H1 (cell line): ENCODE data around the gene C2orf76. TPM values are rescaled to one million over a fixed set of nuclear protein-coding genes. Genes with fewer than 3 reads are reported as not detected.

Experiments
- CTCF ChIA-PET: fragments of 300-600 bp; sonication (Branson Sonifier 250); formaldehyde crosslinking; loops from one replicate; lab custom pipeline; 2021; ENCODE audit not compliant: partially characterized antibody; lab: Charles Lee
- POLR2A ChIA-PET: fragments of 300-600 bp; sonication (Branson Sonifier 250); formaldehyde crosslinking; loops from one replicate; lab custom pipeline; 2021; ENCODE audit warnings: inconsistent platforms; ENCODE audit not compliant: partially characterized antibody; lab: Charles Lee
- DNase-seq, 2 experiments: peaks; one replicate each; pipeline versions ENCODE4 v3.0.0 to v3.0.0-alpha.2; 2010 to 2022; ENCODE audit warnings: low spot score in 2 of 2, low read depth in 1 of 2, mixed read lengths in 1 of 2
- FAIRE-seq: peaks from 2 replicates; lab custom pipeline; 2011; peaks lifted over from hg19 to GRCh38; lab: Jason Lieb, UNC
- H2AFZ ChIP-seq: 2 replicates; pipeline ENCODE4 v1.8.1; 2012; ENCODE audit warnings: low read length, inconsistent platforms
- H2AK5ac ChIP-seq: 2 replicates; pipeline ENCODE4 v1.6.1; 2013; ENCODE audit warnings: low read depth, low read length
- H2BK120ac ChIP-seq: replicated peaks from 2 replicates; pipeline ENCODE3; 2013; ENCODE audit warnings: low read depth, low read length, inconsistent platforms
- H2BK12ac ChIP-seq: 2 replicates; pipeline ENCODE4 v1.6.1; 2013; ENCODE audit warnings: low read depth, low read length
- H2BK15ac ChIP-seq: 2 replicates; pipeline ENCODE4 v1.6.1; 2013; ENCODE audit warnings: low read length
- H2BK20ac ChIP-seq: 2 replicates; pipeline ENCODE4 v1.6.1; 2013; ENCODE audit warnings: low read length
- H2BK5ac ChIP-seq: 2 replicates; pipeline ENCODE4 v1.6.1; 2013; ENCODE audit warnings: low read depth, low read length
- H3K14ac ChIP-seq: 2 replicates; pipeline ENCODE4 v1.6.1; 2013; ENCODE audit warnings: inconsistent platforms; ENCODE audit not compliant: insufficient read length
- H3K18ac ChIP-seq: 2 replicates; pipeline ENCODE4 v1.6.1; 2013; ENCODE audit warnings: low read length; ENCODE audit errors: extremely low read depth
- H3K23ac ChIP-seq: 2 replicates; pipeline ENCODE4 v1.6.1; 2013; ENCODE audit warnings: inconsistent platforms; ENCODE audit not compliant: insufficient read length
- H3K23me2 ChIP-seq: 2 replicates; pipeline ENCODE4 v1.6.1; 2013; ENCODE audit warnings: low read depth, low read length
- H3K27ac ChIP-seq: 2 replicates; pipeline ENCODE4 v1.6.1; 2011; ENCODE audit warnings: low read depth, low read length, inconsistent platforms
- H3K27me3 ChIP-seq, 4 experiments: replicated peaks in 1 of 4; 1 replicate in 1 of 4; 2 replicates in 3 of 4; pipeline versions ENCODE4 v1.6.1 to v1.8.1; 2011 to 2013; ENCODE audit warnings: low read length in 3 of 4, mild to moderate bottlenecking in 3 of 4, inconsistent platforms in 2 of 4, mixed read lengths in 2 of 4, moderate library complexity in 1 of 4; ENCODE audit not compliant: control insufficient read depth in 3 of 4, insufficient read depth in 3 of 4; ENCODE audit errors: extremely low read depth in 1 of 4
- H3K36me3 ChIP-seq, 4 experiments: 2 replicates each; pipeline versions ENCODE4 v1.6.1 to v1.8.1; 2011 to 2013; ENCODE audit warnings: mild to moderate bottlenecking in 4 of 4, low read length in 3 of 4, moderate library complexity in 2 of 4, control low read depth in 1 of 4, inconsistent platforms in 1 of 4; ENCODE audit not compliant: insufficient read depth in 4 of 4, control insufficient read depth in 2 of 4
- H3K4ac ChIP-seq: replicated peaks from 2 replicates; pipeline ENCODE3; 2013; ENCODE audit warnings: low read length, low read depth, mixed read lengths, inconsistent platforms; ENCODE audit not compliant: insufficient read length
- H3K4me1 ChIP-seq, 4 experiments: replicated peaks in 1 of 4; 1 replicate in 1 of 4; 2 replicates in 3 of 4; pipeline versions ENCODE4 v1.6.1 to v1.8.1; 2011 to 2013; ENCODE audit warnings: low read length in 3 of 4, inconsistent platforms in 2 of 4, mixed read lengths in 1 of 4; ENCODE audit not compliant: insufficient read depth in 4 of 4, control insufficient read depth in 3 of 4
- H3K4me2 ChIP-seq, 2 experiments: 2 replicates each; pipeline versions ENCODE4 v1.6.1 to v1.8.1; 2011 to 2013; ENCODE audit warnings: low read depth in 2 of 2, low read length in 2 of 2, control low read depth in 1 of 2, inconsistent platforms in 1 of 2, mild to moderate bottlenecking in 1 of 2; ENCODE audit not compliant: insufficient read depth in 1 of 2
- H3K4me3 ChIP-seq, 4 experiments: fragments of 200-600, 300-600 bp in 1 of 4; sonication (generic), shearing (Covaris generic), sonication (Bioruptor Twin) in 1 of 4; 2 replicates each; pipeline versions ENCODE4 v1.5.1 to v1.8.1; 2011 to 2016; ENCODE audit warnings: low read length in 4 of 4, low read depth in 3 of 4, control low read depth in 2 of 4, inconsistent platforms in 2 of 4, mild to moderate bottlenecking in 2 of 4, mixed read lengths in 1 of 4, moderate library complexity in 1 of 4; ENCODE audit not compliant: insufficient read depth in 2 of 4; ENCODE audit errors: extremely low read depth in 1 of 4
- H3K56ac ChIP-seq: replicated peaks from 2 replicates; pipeline ENCODE3; 2013; ENCODE audit warnings: low read depth, mild to moderate bottlenecking, mixed read lengths, low read length, inconsistent platforms; ENCODE audit not compliant: insufficient read length
- H3K79me1 ChIP-seq: 2 replicates; pipeline ENCODE4 v1.6.1; 2013; ENCODE audit warnings: low read depth, low read length, control low read depth
- H3K79me2 ChIP-seq, 2 experiments: 2 replicates each; pipeline versions ENCODE4 v1.6.1 to v1.8.1; 2012 to 2013; ENCODE audit warnings: low read length in 2 of 2, mild to moderate bottlenecking in 2 of 2, inconsistent platforms in 1 of 2; ENCODE audit not compliant: insufficient read depth in 2 of 2, control insufficient read depth in 1 of 2
- H3K9ac ChIP-seq, 4 experiments: replicated peaks in 1 of 4; 1 replicate in 1 of 4; 2 replicates in 3 of 4; pipeline versions ENCODE4 v1.6.1 to v1.8.1; 2011 to 2013; ENCODE audit warnings: low read depth in 3 of 4, low read length in 3 of 4, control low read depth in 2 of 4, mild to moderate bottlenecking in 2 of 4, moderate library complexity in 2 of 4, inconsistent platforms in 1 of 4; ENCODE audit errors: extremely low read depth in 1 of 4
- H3K9me3 ChIP-seq, 2 experiments: 2 replicates each; pipeline versions ENCODE4 v1.6.1 to v1.8.1; 2012 to 2013; ENCODE audit warnings: mild to moderate bottlenecking in 2 of 2, moderate library complexity in 2 of 2, control low read depth in 1 of 2, inconsistent platforms in 1 of 2, low read depth in 1 of 2, low read length in 1 of 2, mixed read lengths in 1 of 2; ENCODE audit not compliant: insufficient read depth in 2 of 2
- H4K20me1 ChIP-seq, 2 experiments: replicated peaks in 1 of 2; 2 replicates each; pipeline versions ENCODE3 to v1.8.1; 2011 to 2013; ENCODE audit warnings: inconsistent platforms in 2 of 2, low read length in 2 of 2, mild to moderate bottlenecking in 1 of 2; ENCODE audit not compliant: insufficient read depth in 2 of 2, control insufficient read depth in 1 of 2
- H4K5ac ChIP-seq: 2 replicates; pipeline ENCODE4 v1.6.1; 2013; ENCODE audit warnings: low read length, low read depth, mixed read lengths, inconsistent platforms; ENCODE audit not compliant: insufficient read length
- H4K8ac ChIP-seq: 2 replicates; pipeline ENCODE4 v1.8.0; 2013; ENCODE audit warnings: mild to moderate bottlenecking, moderate library complexity, low read length, inconsistent platforms; ENCODE audit not compliant: insufficient read depth; ENCODE audit errors: extremely low read depth
- H4K91ac ChIP-seq: replicated peaks from 2 replicates; pipeline ENCODE3; 2013; ENCODE audit warnings: low read length, mixed read lengths, inconsistent platforms; ENCODE audit not compliant: insufficient read length
- CBX5 ChIP-seq: fragments of 300-800, 300-1000 bp; sonication (generic); IDR thresholded peaks from 2 replicates; pipeline ENCODE4 v1.7.1; 2016; ENCODE audit warnings: antibody characterized with exemption, low read length, low read depth
- EP300 ChIP-seq, 2 experiments: IDR thresholded peaks; 1 replicate in 1 of 2; 2 replicates in 1 of 2; pipeline ENCODE4 v1.6.1; 2011 to 2012; ENCODE audit warnings: low read depth in 2 of 2, low read length in 2 of 2, mild to moderate bottlenecking in 2 of 2, borderline replicate concordance in 1 of 2, inconsistent platforms in 1 of 2, moderate library complexity in 1 of 2
- EZH2 ChIP-seq: fragments of 200-600 bp; sonication (generic); IDR thresholded peaks from 2 replicates; pipeline ENCODE4 v1.7.1; 2012; ENCODE audit warnings: low read depth, mild to moderate bottlenecking, moderate library complexity, low read length, inconsistent platforms; ENCODE audit not compliant: severe bottlenecking
- NANOG ChIP-seq: IDR thresholded peaks from 2 replicates; pipeline ENCODE4 v1.6.1; 2011; ENCODE audit warnings: low read length, low read depth, mild to moderate bottlenecking, inconsistent platforms; ENCODE audit not compliant: insufficient read depth, poor library complexity, severe bottlenecking
- NRF1 ChIP-seq: IDR thresholded peaks from 2 replicates; pipeline ENCODE4 v1.6.1; 2011; ENCODE audit warnings: mild to moderate bottlenecking, low read depth, low read length, improper control_type of control experiment
- RAD21 ChIP-seq, 2 experiments: IDR thresholded peaks in 1 of 2; conservative IDR thresholded peaks in 1 of 2; 2 replicates each; pipeline ENCODE4 v1.6.1; 2011; ENCODE audit warnings: low read depth in 2 of 2, low read length in 2 of 2, improper control_type of control experiment in 1 of 2, inconsistent platforms in 1 of 2, mild to moderate bottlenecking in 1 of 2, moderate library complexity in 1 of 2
- SUZ12 ChIP-seq: fragments of 200-600 bp; sonication (generic); IDR thresholded peaks from 2 replicates; pipeline ENCODE4 v1.6.1; 2012; ENCODE audit warnings: mild to moderate bottlenecking, inconsistent platforms, low read length, moderate library complexity, mixed read lengths
- USF2 ChIP-seq: IDR thresholded peaks from 2 replicates; pipeline ENCODE4 v1.6.1; 2011; ENCODE audit warnings: low read length, improper control_type of control experiment
- WGBS, 2 experiments: shearing (Covaris generic) in 1 of 2; methylation state at CpG; one replicate each; pipeline versions ENCODE4 v1.1.6 to v1.1.7; 2013 to 2015; ENCODE audit warnings: low lambda C conversion rate in 2 of 2, mixed read lengths in 2 of 2, inconsistent platforms in 1 of 2, low coverage in 1 of 2, missing lambda C conversion rate in 1 of 2; ENCODE audit not compliant: insufficient replicate concordance in 2 of 2, insufficient coverage in 1 of 2, insufficient read length in 1 of 2; ENCODE audit errors: extremely low coverage in 1 of 2, missing lambda C conversion rate in 1 of 2; 5-methylcytosine and 5-hydroxymethylcytosine counted together
- polyA plus RNA-seq, 7 experiments: library from polyadenylated mRNA; depleted of rRNA in 3 of 7; stranded (reverse) in 5 of 7; unstranded in 2 of 7; fragments of >200 nt in 5 of 7; fragments of 200-250 nt in 2 of 7; gene quantifications; 1 replicate in 5 of 7; 2 replicates in 1 of 7; 4 replicates in 1 of 7; pipeline versions ENCODE4 v1.2.1 to v1.2.3, GENCODE V29; 2011 to 2013; ENCODE audit warnings: missing spikeins in 2 of 7, mixed read lengths in 2 of 7
- total RNA-seq: library from RNA; stranded (reverse); fragmentation: NEBNext Ultra II Directional; extraction: Animal tissue kit (Norgen Biotek cat#: 25700); gene quantifications from 2 replicates; pipeline ENCODE4 v1.2.1, GENCODE V29; 2021

The C2orf76 gene
- total and polyA plus RNA-seq, 2 of the 8 experiments (the other 6 are each of a cell fraction or from before 2014, with no cell fraction given): 4.4 to 5.0 TPM

GRCh38 chr2:119324685-119325270, 41.9 kb downstream of the C2orf76 start:
- WGBS, 2 experiments: 83% methylated on average over 9 of the region's 9 CpGs; no CpG with 5 or more reads in 1 of the 2 experiments
- no peak for DNase-seq
- Histone ChIP-seq H2BK120ac (no peak overlapping the region), H3K23me2 (no peaks in the 10 kb centered on the region), H4K91ac (no peak overlapping the region), H2BK15ac (no peak overlapping the region), H3K4ac (no peak overlapping the region), H3K27me3 (no peaks in the 10 kb centered on the region), H3K79me2 (no peaks in the 10 kb centered on the region), H4K20me1 (no peaks in the 10 kb centered on the region), H2BK20ac (no peak overlapping the region), H3K18ac (no peak overlapping the region), H3K14ac (no peak overlapping the region), H3K4me3 (no peak overlapping the region), H3K79me1 (no peaks in the 10 kb centered on the region), H3K23ac (no peak overlapping the region), H3K27ac (no peak overlapping the region), H3K9ac (no peak overlapping the region), H2AFZ (no peak overlapping the region), H2BK5ac (no peak overlapping the region), H3K9me3 (no peaks in the 10 kb centered on the region), H2AK5ac (no peak overlapping the region), H3K36me3 (no peaks in the 10 kb centered on the region), H3K56ac (no peak overlapping the region), H4K5ac (no peak overlapping the region), H4K8ac (no peak overlapping the region), H3K4me2 (no peak overlapping the region), H3K4me1 (no peaks in the 10 kb centered on the region), H2BK12ac (no peak overlapping the region)
- TF ChIP-seq NRF1: no peak
- no peak for TF ChIP-seq SUZ12
- no peak for TF ChIP-seq RAD21 (IDR thresholded peaks at IDR 0.05 in 1 of 2, conservative IDR thresholded peaks at IDR 0.05 in 1 of 2; ENCODE audit: low read depth in 2 of 2, low read length in 2 of 2)
- TF ChIP-seq USF2: no peak
- TF ChIP-seq EP300 (IDR thresholded peaks at IDR 0.05; ENCODE audit: borderline replicate concordance in 1 of 2, low read depth in 2 of 2, low read length in 2 of 2): no peak
- TF ChIP-seq NANOG: no peak
- TF ChIP-seq CBX5: no peak
- TF ChIP-seq EZH2: no peak
- ChIA-PET CTCF (interaction anchor here (0.6 kb wide), 1 partner anchor 12 kb away, joined by 3 read pairs; no protein-coding TSS in a partner anchor), POLR2A (no interaction called here)
- no peak for FAIRE-seq
